Esophagus muscularis mucosa (tissue), 3 donors: ENCODE data around the gene APOC1.

Experiments used
- POLR2AphosphoS5 ChIP-seq, 2 donors: sonication (generic); formaldehyde crosslinking; IDR thresholded peaks; one replicate each; pipeline ENCODE4 v1.6.1; 2017; ENCODE audit warnings: antibody characterized with exemption in 2 of 2
- TF ChIP-seq, protein P1 (sequence below), 3 experiments: fragments of 200-600 bp in 2 of 3; fragments of 450-650 bp in 1 of 3; sonication (generic) in 2 of 3; IDR thresholded peaks; one replicate each; pipeline ENCODE4 v1.5.1; 2017 to 2019; ENCODE audit warnings: antibody characterized with exemption in 3 of 3, mild to moderate bottlenecking in 2 of 3, moderate library complexity in 1 of 3

DNA sequence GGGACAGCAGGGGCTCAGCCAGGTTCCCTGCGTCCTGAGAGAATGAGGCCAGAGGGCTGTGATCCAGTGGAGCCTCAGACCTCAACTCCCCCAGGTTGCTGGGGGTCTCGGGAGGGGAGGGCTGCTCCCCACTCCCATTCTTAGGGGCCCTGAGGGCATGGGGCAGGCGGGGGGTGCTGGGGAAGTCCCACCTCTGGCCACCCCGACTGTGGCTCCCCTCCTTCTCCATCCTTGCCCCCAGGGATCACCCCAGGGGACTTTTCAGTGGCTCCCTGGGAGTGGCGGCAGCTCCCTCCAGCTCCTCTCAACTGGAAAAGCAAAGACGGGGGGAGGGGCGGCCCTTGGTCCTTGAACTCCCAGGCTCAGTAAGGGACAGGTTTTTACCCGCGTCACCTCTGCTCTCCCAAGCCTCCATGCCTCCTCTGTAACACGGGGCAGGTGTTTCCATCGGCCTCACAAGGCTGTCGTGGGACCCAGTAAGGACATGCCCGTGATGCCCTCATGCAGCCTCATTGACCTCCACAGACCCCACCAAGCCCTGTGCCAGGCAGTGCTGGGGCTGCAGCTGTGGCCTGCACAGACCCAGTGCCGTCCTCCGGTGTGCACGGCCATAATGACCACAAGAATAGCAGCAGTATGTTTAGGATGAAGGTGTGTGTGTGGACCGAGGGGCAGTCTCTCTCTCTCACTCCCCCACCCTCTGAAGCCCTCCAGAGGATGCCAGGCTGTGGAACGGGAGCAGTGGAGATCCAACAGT is 34.9 kb upstream of the APOC1 start:
- TF ChIP-seq, protein P1, sequence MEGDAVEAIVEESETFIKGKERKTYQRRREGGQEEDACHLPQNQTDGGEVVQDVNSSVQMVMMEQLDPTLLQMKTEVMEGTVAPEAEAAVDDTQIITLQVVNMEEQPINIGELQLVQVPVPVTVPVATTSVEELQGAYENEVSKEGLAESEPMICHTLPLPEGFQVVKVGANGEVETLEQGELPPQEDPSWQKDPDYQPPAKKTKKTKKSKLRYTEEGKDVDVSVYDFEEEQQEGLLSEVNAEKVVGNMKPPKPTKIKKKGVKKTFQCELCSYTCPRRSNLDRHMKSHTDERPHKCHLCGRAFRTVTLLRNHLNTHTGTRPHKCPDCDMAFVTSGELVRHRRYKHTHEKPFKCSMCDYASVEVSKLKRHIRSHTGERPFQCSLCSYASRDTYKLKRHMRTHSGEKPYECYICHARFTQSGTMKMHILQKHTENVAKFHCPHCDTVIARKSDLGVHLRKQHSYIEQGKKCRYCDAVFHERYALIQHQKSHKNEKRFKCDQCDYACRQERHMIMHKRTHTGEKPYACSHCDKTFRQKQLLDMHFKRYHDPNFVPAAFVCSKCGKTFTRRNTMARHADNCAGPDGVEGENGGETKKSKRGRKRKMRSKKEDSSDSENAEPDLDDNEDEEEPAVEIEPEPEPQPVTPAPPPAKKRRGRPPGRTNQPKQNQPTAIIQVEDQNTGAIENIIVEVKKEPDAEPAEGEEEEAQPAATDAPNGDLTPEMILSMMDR (IDR thresholded peaks at IDR 0.05) = no peak
- TF ChIP-seq POLR2AphosphoS5 (IDR thresholded peaks at IDR 0.05) = no peak
